Brain microvascular endothelial cell (primary cell): ENCODE measurements around the gene KCNMA1.

ENCODE experiments used
- DNase-seq: peaks from one replicate; pipeline ENCODE4 v3.0.0-alpha.2; 2020
- H3K27ac ChIP-seq: fragments of 250-450 bp; sonication (Bioruptor Pico); 2 replicates; pipeline ENCODE4 v1.5.1; 2020; ENCODE audit warnings: mild to moderate bottlenecking, moderate library complexity
- H3K27me3 ChIP-seq: fragments of 250-450 bp; sonication (Bioruptor Pico); replicated peaks from 2 replicates; pipeline ENCODE4 v1.5.1; 2020; ENCODE audit warnings: mild to moderate bottlenecking
- H3K36me3 ChIP-seq: fragments of 250-450 bp; sonication (Bioruptor Pico); replicated peaks from 2 replicates; pipeline ENCODE4 v1.5.1; 2020; ENCODE audit warnings: mild to moderate bottlenecking
- H3K4me3 ChIP-seq: 2 replicates; pipeline ENCODE4 v1.5.1; 2011; ENCODE audit warnings: low read depth, mild to moderate bottlenecking, control low read depth, low read length, moderate library complexity
- in situ Hi-C: cut with HindIII; loops from 2 replicates; pipeline ENCODE4 v1.10.0; 2017; ENCODE audit warnings: low sequenced_read_pairs, low pct_ligation_motif_present
- TF ChIP-seq, protein P1 (sequence below): IDR thresholded peaks from 2 replicates; pipeline ENCODE4 v1.5.1; 2011; ENCODE audit warnings: low read depth, mild to moderate bottlenecking, moderate library complexity, low read length, control low read depth, inconsistent platforms; ENCODE audit errors: missing control alignments

The KCNMA1 gene

DNA sequence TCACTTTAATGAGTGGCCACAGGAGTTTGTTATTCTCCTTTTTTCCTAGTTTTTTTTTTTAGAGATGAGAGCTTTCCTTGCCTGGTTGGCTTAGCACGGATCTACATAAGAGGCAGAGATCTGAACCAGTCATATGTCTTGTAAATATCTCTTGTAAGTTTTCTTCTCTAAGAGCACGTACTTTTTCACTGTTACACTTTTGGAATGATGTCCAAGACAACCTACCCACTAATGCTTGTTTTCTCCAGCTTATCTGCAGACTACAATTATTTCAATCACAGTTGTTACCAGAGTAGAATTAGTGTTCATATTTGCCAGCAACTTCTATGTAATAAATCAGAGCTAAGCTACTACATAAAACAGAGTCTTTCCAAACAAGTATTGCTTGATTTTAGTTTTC lies 444.6 kb downstream of the KCNMA1 start:
- in situ Hi-C loops: no loop called here
- H3K27me3 ChIP-seq: no peaks in the 10 kb centered on the region
- DNase-seq: no peak
- H3K27ac ChIP-seq: no peak overlapping the region
- H3K4me3 ChIP-seq: no peak overlapping the region
- H3K36me3 ChIP-seq: no peaks in the 10 kb centered on the region
- TF ChIP-seq, protein P1, sequence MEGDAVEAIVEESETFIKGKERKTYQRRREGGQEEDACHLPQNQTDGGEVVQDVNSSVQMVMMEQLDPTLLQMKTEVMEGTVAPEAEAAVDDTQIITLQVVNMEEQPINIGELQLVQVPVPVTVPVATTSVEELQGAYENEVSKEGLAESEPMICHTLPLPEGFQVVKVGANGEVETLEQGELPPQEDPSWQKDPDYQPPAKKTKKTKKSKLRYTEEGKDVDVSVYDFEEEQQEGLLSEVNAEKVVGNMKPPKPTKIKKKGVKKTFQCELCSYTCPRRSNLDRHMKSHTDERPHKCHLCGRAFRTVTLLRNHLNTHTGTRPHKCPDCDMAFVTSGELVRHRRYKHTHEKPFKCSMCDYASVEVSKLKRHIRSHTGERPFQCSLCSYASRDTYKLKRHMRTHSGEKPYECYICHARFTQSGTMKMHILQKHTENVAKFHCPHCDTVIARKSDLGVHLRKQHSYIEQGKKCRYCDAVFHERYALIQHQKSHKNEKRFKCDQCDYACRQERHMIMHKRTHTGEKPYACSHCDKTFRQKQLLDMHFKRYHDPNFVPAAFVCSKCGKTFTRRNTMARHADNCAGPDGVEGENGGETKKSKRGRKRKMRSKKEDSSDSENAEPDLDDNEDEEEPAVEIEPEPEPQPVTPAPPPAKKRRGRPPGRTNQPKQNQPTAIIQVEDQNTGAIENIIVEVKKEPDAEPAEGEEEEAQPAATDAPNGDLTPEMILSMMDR: no peak

- no peak overlapping the region for H3K4me3 ChIP-seq
- TF ChIP-seq, protein P1: no peak
- DNase-seq: no peak
- H3K27ac ChIP-seq: no peak overlapping the region
- H3K36me3 ChIP-seq: no peaks in the 10 kb centered on the region
- in situ Hi-C loops: no loop called here
- no peaks in the 10 kb centered on the region for H3K27me3 ChIP-seq
Observed at GRCh38 chr10:77192402-77192801, 445.2 kb downstream of the KCNMA1 start.

DNA sequence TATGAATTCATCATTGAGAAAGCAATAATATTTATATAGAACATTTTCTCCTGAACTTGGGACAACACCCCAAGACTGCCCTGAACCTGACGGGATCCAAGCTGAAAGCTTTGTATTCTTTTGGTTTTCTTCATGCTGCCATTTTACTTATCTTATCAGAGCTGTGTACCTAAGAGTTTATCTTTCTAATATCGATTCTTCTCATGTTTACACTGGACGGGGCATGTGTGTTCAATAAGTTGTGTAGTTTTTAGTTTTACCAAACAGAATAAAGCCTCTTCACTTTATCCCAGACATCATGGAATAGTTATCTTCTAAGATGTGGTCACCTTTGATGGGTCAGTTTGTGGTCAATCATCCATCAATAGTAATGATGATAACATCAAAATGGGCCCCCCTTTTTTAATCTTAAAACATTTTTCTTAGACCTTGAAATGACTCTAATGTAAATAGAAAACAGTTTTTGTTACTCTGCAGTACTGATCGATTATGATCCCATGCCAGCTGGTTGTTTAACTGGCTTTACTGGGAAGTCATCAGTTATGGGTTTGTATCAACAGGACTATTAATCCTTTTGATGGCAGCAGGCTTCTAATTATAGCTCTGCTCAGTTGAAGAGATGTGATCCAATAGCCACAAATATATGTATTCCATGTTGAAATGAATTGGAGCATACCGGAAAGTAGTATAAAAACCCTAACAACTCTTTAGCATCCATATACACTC lies 446.1 kb downstream of the KCNMA1 start:
- Histone ChIP-seq H3K4me3 (no peak overlapping the region), H3K27ac (no peak overlapping the region), H3K36me3 (no peaks in the 10 kb centered on the region), H3K27me3 (no peaks in the 10 kb centered on the region)
- TF ChIP-seq, protein P1: no peak
- no peak for DNase-seq
- in situ Hi-C loops: no loop called here

GRCh38 chr10:77190291-77190690 lies 447.3 kb downstream of the KCNMA1 start:
- no peak overlapping the region for H3K4me3 ChIP-seq
- H3K27ac ChIP-seq: no peak overlapping the region
- DNase-seq: no peak
- H3K27me3 ChIP-seq: no peaks in the 10 kb centered on the region
- in situ Hi-C loops: no loop called here
- no peaks in the 10 kb centered on the region for H3K36me3 ChIP-seq
- TF ChIP-seq, protein P1: no peak

DNA sequence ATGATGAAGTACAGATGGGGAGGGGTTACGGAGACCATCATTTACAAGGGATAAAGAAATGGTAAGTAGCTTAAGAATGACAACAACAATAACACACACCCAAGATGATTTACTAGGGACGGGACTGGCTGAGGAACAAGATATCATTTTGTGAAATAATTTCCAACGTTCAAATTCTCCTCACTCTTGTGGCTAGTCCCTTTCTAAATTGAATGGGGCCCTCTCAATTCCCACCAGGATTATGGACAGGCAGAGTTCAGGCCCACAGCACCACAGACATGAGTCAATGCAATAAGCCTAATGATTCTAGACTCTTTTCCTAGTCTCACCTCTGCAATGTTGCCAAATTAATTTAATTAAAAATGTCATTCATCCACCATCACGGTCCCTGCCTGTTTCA lies 448.1 kb downstream of the KCNMA1 start:
- Histone ChIP-seq H3K4me3 (no peak overlapping the region), H3K27ac (no peak overlapping the region), H3K36me3 (no peaks in the 10 kb centered on the region), H3K27me3 (no peaks in the 10 kb centered on the region)
- DNase-seq: no peak
- TF ChIP-seq, protein P1: no peak
- in situ Hi-C loops: no loop called here

GRCh38 chr10:77189075-77189474 lies 448.5 kb downstream of the KCNMA1 start:
- H3K27ac ChIP-seq: no peak overlapping the region
- TF ChIP-seq, protein P1: no peak

More at GRCh38 chr10:77189075-77189474, 448.5 kb downstream of the KCNMA1 start:
- Histone ChIP-seq H3K36me3 (no peaks in the 10 kb centered on the region), H3K4me3 (no peak overlapping the region), H3K27me3 (no peaks in the 10 kb centered on the region)
- no peak for DNase-seq
- in situ Hi-C loops: no loop called here
